Erythroblast (primary cell): ENCODE results near the gene CPSF7.

ENCODE experiments used
- GATA1 ChIP-seq: IDR thresholded peaks from 2 replicates; pipeline ENCODE4 v1.6.1; 2011; ENCODE audit warnings: low read depth, mild to moderate bottlenecking, control low read depth, low read length, moderate library complexity
- POLR2A ChIP-seq: IDR thresholded peaks from 2 replicates; pipeline ENCODE4 v1.6.1; 2011; ENCODE audit warnings: mild to moderate bottlenecking, low read length

DNA sequence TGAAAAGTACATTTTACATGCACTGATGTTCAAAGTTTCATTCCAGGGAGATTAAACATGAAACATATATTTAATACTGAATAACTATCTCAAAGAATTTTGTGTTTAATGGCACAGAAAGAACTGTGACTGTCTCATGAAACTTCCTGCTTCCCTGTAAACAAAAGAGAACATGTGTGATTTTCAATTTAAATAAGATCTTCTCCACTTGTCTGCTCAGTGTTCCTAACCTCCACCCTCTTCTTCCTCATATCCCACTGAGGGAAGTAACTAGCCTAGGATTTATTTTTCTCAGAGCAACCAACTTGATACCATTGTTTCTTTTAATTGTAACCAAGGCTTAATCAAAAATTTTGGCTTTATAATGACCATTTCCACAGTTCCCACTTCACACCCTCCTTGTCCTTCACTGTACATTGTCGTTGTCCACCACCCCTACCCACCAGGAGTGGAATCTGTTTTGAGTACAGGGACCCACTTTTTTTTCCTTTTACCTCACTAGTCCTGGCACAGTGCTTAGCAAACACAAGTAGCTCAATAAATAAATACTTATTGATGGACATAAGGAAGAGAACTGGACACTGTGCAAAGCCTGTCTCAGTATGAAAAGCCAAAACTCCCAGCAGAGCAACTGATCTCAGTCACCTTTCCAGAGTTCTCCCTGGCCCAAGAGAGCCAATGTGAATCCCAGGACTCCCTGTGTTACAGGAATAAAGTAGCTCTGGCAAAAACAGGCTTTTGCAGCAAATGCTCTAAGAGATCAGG, 4.2 kb downstream of the CPSF7 start:
- no peak for TF ChIP-seq POLR2A
- TF ChIP-seq GATA1 = no peak
